ENCODE data around the gene ADA. TPM values are rescaled to one million over a fixed set of nuclear protein-coding genes. Genes with fewer than 3 reads are reported as not detected.

The ADA gene
- total and polyA plus RNA-seq, 4 experiments from 2014 or later, result 28.4 to 64.3 (median 39.8) TPM

DNA sequence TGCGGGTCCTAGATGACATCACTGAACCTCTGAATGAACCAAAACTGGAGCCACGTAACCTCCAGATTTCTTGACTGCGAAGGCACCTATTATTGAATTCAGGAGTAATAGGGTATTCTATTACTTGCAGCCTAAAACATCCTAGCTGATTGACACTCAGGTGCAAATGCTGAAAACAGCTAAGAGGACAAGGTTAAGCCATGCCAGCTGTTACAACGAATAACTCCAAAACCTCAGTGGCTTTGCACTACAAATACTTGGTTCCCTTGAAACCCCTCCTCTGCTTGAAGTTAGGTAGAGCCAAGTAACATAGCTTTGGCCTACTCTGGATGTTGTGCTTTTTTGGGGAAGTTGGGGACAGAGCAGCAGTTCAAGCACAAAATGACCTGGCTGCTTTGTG is 42.7 kb upstream of the ADA start:
- no peak overlapping the region for H3K4me3 Mint-ChIP-seq
- intact Hi-C loops (cut with micrococcal nuclease), result no loop called here

DNA sequence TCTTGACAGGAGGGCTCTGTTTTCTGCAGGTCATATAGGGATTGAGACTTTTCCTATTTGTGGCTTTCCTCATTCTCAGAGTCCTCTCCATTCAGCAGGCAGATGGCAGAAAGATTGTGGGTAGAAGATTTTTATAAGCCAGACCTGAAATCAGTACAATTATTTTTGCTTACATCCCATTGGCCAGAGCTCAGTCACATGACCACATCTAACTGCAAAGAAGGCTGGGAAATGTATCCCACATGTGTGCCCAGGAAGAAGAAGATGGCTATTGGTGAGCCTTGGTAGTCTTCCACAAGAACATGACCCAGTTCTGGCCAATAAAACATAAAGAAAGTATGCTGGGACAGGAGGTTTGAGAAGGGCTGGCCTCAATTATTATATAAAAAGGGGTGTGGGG is 42.1 kb upstream of the ADA start:
- Mint-ChIP-seq H3K4me3 (no peak overlapping the region), H3K27ac (no peak overlapping the region), H3K9me3 (no peaks in the 10 kb centered on the region), H3K27me3 (no peaks in the 10 kb centered on the region), H3K4me1 (no peaks in the 10 kb centered on the region), H3K36me3 (no peaks in the 10 kb centered on the region)
- Histone ChIP-seq H3K4me3 (ENCODE audit: low read length in 2 of 2) (no peak overlapping the region), H3K27ac (ENCODE audit: low read depth, low read length) (no peak overlapping the region), H3K9me3 (ENCODE audit: control insufficient read depth in 1 of 2, low read length in 2 of 2) (no peaks in the 10 kb centered on the region), H3K36me3 (ENCODE audit: insufficient read depth, low read length) (no peaks in the 10 kb centered on the region), H3K4me1 (ENCODE audit: insufficient read depth, low read length) (no peaks in the 10 kb centered on the region), H3K27me3 (ENCODE audit: insufficient read depth, low read length) (no peaks in the 10 kb centered on the region)
- ChIA-PET CTCF (ENCODE audit: partially characterized antibody) (interaction anchor here (2.2 kb wide), 1 partner anchor 10 kb away, joined by 8 read pairs; no protein-coding TSS in a partner anchor), POLR2A (ENCODE audit: partially characterized antibody) (no interaction called here)
- intact Hi-C loops (cut with micrococcal nuclease), result no loop called here
- DNase-seq, result no peak

More for the DNA sequence above, 42.7 kb upstream of the ADA start:
- POLR2A ChIA-PET (ENCODE audit: partially characterized antibody), result no interaction called here
- no peak overlapping the region for H3K27ac Mint-ChIP-seq
- Histone ChIP-seq H3K27ac (ENCODE audit: low read depth, low read length) (no peak overlapping the region), H3K27me3 (ENCODE audit: insufficient read depth, low read length) (no peaks in the 10 kb centered on the region), H3K36me3 (ENCODE audit: insufficient read depth, low read length) (no peaks in the 10 kb centered on the region), H3K4me3 (ENCODE audit: low read length in 2 of 2) (no peak overlapping the region), H3K4me1 (ENCODE audit: insufficient read depth, low read length) (no peaks in the 10 kb centered on the region), H3K9me3 (ENCODE audit: control insufficient read depth in 1 of 2, low read length in 2 of 2) (no peaks in the 10 kb centered on the region)
- H3K36me3 Mint-ChIP-seq, result no peaks in the 10 kb centered on the region
- DNase-seq, result no peak
- no peaks in the 10 kb centered on the region for H3K27me3 Mint-ChIP-seq
- no peaks in the 10 kb centered on the region for H3K9me3 Mint-ChIP-seq
- CTCF ChIA-PET (ENCODE audit: partially characterized antibody), result interaction anchor here (2.2 kb wide), 1 partner anchor 11 kb away, joined by 8 read pairs; no protein-coding TSS in a partner anchor
- H3K4me1 Mint-ChIP-seq, result no peaks in the 10 kb centered on the region

GRCh38 chr20:44692932-44693480 is 41.5 kb upstream of the ADA start:
- H3K27me3 Mint-ChIP-seq, result no peaks in the 10 kb centered on the region
- H3K36me3 ChIP-seq (ENCODE audit: insufficient read depth, low read length), result no peaks in the 10 kb centered on the region
- H3K4me3 Mint-ChIP-seq, result no peak overlapping the region
- H3K9me3 ChIP-seq (ENCODE audit: control insufficient read depth in 1 of 2, low read length in 2 of 2), result no peaks in the 10 kb centered on the region
- intact Hi-C loops (cut with micrococcal nuclease), result no loop called here
- no peak overlapping the region for H3K4me3 ChIP-seq (ENCODE audit: low read length in 2 of 2)
- no peaks in the 10 kb centered on the region for H3K36me3 Mint-ChIP-seq
- H3K9me3 Mint-ChIP-seq, result no peaks in the 10 kb centered on the region
- H3K4me1 Mint-ChIP-seq, result no peaks in the 10 kb centered on the region
- ChIA-PET POLR2A (ENCODE audit: partially characterized antibody) (no interaction called here), CTCF (ENCODE audit: partially characterized antibody) (interaction anchor here (2.2 kb wide), 1 partner anchor 10 kb away, joined by 8 read pairs; no protein-coding TSS in a partner anchor)
- H3K27me3 ChIP-seq (ENCODE audit: insufficient read depth, low read length), result no peaks in the 10 kb centered on the region
- no peaks in the 10 kb centered on the region for H3K4me1 ChIP-seq (ENCODE audit: insufficient read depth, low read length)
- no peak for DNase-seq
- H3K27ac ChIP-seq (ENCODE audit: low read depth, low read length), result no peak overlapping the region
- H3K27ac Mint-ChIP-seq, result no peak overlapping the region

GRCh38 chr20:44691424-44692423 is 40.2 kb upstream of the ADA start:
- no peaks in the 10 kb centered on the region for H3K27me3 ChIP-seq (ENCODE audit: insufficient read depth, low read length)
- H3K27ac ChIP-seq (ENCODE audit: low read depth, low read length), result no peak overlapping the region
- H3K4me3 Mint-ChIP-seq, result no peak overlapping the region
- no peak for DNase-seq
- CTCF ChIA-PET (ENCODE audit: partially characterized antibody), result interaction anchor here (1.2 to 1.6 kb wide), 2 partner anchors 9 to 175 kb away, joined by 4 to 5 read pairs; no protein-coding TSS in a partner anchor
- H3K4me3 ChIP-seq (ENCODE audit: low read length in 2 of 2), result no peak overlapping the region
- POLR2A ChIA-PET (ENCODE audit: partially characterized antibody), result no interaction called here
- H3K36me3 Mint-ChIP-seq, result no peaks in the 10 kb centered on the region
- peaks cover 4 to 6% of the 10 kb centered on the region in 2 donors for H3K27me3 Mint-ChIP-seq
- H3K9me3 Mint-ChIP-seq, result no peaks in the 10 kb centered on the region
- H3K36me3 ChIP-seq (ENCODE audit: insufficient read depth, low read length), result no peaks in the 10 kb centered on the region
- no peaks in the 10 kb centered on the region for H3K4me1 ChIP-seq (ENCODE audit: insufficient read depth, low read length)
- intact Hi-C loops (cut with micrococcal nuclease), result no loop called here
- peak overlapping the region in 1 of 7 donors; percentile 13 for H3K27ac Mint-ChIP-seq
- no peaks in the 10 kb centered on the region for H3K9me3 ChIP-seq (ENCODE audit: control insufficient read depth in 1 of 2, low read length in 2 of 2)
- no peaks in the 10 kb centered on the region for H3K4me1 Mint-ChIP-seq

DNA sequence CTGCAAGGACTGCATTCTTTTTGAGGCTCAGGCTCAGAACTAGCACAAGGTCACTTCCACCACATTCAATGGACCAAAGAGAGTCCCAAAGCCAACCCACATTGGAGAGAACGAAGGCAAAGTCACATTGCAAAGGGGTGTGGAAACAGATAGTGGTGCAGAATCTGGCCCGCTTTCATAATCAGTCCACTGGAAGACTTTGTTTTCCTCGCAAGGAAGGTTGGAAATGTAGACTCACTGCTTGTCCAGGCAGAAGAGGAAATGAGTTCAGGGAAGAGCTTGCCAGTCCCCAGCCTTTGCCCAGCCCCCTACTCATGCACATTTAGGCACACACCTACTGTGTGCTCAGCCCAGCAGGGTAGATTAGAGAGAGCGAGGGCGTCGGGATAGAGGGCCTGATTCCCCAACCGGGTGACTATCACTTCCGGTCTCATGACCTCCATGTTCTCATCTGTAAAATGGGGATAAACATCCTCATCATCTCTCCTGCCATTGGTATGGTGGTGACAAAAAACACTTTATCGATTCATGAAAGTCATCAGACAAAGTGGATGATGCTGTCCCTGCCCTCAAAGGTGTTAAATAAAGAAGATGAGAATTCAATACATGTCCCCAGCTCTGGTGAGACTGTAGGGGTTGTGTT is 39.4 kb upstream of the ADA start:
- Mint-ChIP-seq H3K4me3 (no peak overlapping the region), H3K27me3 (peaks cover 4 to 6% of the 10 kb centered on the region in 2 donors), H3K27ac (no peak overlapping the region), H3K4me1 (no peaks in the 10 kb centered on the region), H3K36me3 (no peaks in the 10 kb centered on the region), H3K9me3 (no peaks in the 10 kb centered on the region)
- H3K4me1 ChIP-seq (ENCODE audit: insufficient read depth, low read length), result no peaks in the 10 kb centered on the region
- DNase-seq, result no peak
- H3K4me3 ChIP-seq (ENCODE audit: low read length in 2 of 2), result no peak overlapping the region
- H3K36me3 ChIP-seq (ENCODE audit: insufficient read depth, low read length), result no peaks in the 10 kb centered on the region
- intact Hi-C loops (cut with micrococcal nuclease), result no loop called here
- ChIA-PET POLR2A (ENCODE audit: partially characterized antibody) (no interaction called here), CTCF (ENCODE audit: partially characterized antibody) (interaction anchor here (1.6 kb wide), 1 partner anchor 176 kb away, joined by 5 read pairs; no protein-coding TSS in a partner anchor)
- no peaks in the 10 kb centered on the region for H3K9me3 ChIP-seq (ENCODE audit: control insufficient read depth in 1 of 2, low read length in 2 of 2)
- H3K27ac ChIP-seq (ENCODE audit: low read depth, low read length), result no peak overlapping the region
- H3K27me3 ChIP-seq (ENCODE audit: insufficient read depth, low read length), result no peaks in the 10 kb centered on the region

DNA sequence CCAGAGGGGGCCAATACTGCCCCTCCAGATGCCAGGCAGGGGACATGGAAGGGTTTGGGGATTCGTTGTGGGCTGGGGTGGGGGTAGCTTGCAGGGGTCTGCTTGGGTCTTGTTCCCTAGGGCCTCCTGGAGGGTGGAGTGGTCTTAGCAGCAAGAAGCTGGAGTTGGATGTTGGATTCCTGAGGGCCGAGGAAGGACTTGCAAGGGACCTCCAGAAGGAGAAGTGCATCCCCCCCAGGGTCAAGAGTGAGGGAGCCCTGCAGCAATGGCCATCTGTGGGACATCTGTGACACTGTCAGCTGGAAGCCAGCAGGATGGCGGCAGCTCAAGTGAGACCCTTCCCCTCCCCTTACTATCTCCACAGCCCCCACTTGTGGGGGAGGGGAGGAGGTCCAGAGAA is 38.3 kb upstream of the ADA start:
- POLR2A ChIA-PET (ENCODE audit: partially characterized antibody), result no interaction called here

More for the DNA sequence above, 38.3 kb upstream of the ADA start:
- Histone ChIP-seq H3K27ac (ENCODE audit: low read depth, low read length) (no peak overlapping the region), H3K4me1 (ENCODE audit: insufficient read depth, low read length) (no peaks in the 10 kb centered on the region), H3K36me3 (ENCODE audit: insufficient read depth, low read length) (no peaks in the 10 kb centered on the region), H3K4me3 (ENCODE audit: low read length in 2 of 2) (no peak overlapping the region), H3K27me3 (ENCODE audit: insufficient read depth, low read length) (no peaks in the 10 kb centered on the region), H3K9me3 (ENCODE audit: control insufficient read depth in 1 of 2, low read length in 2 of 2) (no peaks in the 10 kb centered on the region)
- Mint-ChIP-seq H3K4me3 (no peak overlapping the region), H3K9me3 (no peaks in the 10 kb centered on the region), H3K4me1 (peaks cover 0 to 7% (median 4%) of the 10 kb centered on the region in 4 donors), H3K27ac (no peak overlapping the region), H3K27me3 (peaks cover 4 to 8% of the 10 kb centered on the region in 2 donors), H3K36me3 (no peaks in the 10 kb centered on the region)
- DNase-seq, result no peak
- intact Hi-C loops (cut with micrococcal nuclease), result loop anchor here (5.0 kb wide), 1 partner anchor 602 kb away; no protein-coding TSS in a partner anchor
- CTCF ChIA-PET (ENCODE audit: partially characterized antibody), result interaction anchor here (1.6 kb wide), 1 partner anchor 177 kb away, joined by 5 read pairs; no protein-coding TSS in a partner anchor

Data from CD4-positive, alpha-beta memory T cell (primary cell).